GM21786 (cell line): ENCODE data around the gene DPEP2.
A peak's percentile ranks its signal among the peaks of the same experiment; 100 is the strongest.
"Not testable (repeated sequence)": the region's sequence is repeated elsewhere in the genome, so short reads cannot be mapped to it uniquely, and the experiment has no call there.

ENCODE experiments used
- ATAC-seq: cut with Tn5 transposase; IDR thresholded peaks from one replicate; pipeline ENCODE4 v1.9.1; 2021; ENCODE audit not compliant: unreplicated experiment

The DPEP2 gene

DNA sequence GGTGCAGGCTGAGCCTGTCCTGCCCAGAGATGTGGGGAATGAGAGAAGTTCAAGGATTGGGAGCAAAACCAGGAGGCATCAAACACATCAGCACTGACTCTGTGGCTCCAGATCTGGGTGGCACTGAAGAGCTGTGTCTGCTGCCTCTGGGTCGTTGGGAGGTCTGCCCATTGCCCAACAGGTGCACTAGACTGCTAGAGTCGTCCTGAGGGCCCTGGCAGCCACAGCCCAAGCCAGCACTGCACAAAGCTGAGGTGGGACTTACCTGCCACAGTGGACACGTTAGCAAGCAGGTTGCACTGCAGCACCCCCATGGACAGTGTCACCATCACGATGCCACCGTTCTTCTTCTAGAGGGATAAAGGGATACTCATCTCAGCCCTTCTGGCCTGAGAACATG is 22.3 kb downstream of the DPEP2 start:
- ATAC-seq = no peak

DNA sequence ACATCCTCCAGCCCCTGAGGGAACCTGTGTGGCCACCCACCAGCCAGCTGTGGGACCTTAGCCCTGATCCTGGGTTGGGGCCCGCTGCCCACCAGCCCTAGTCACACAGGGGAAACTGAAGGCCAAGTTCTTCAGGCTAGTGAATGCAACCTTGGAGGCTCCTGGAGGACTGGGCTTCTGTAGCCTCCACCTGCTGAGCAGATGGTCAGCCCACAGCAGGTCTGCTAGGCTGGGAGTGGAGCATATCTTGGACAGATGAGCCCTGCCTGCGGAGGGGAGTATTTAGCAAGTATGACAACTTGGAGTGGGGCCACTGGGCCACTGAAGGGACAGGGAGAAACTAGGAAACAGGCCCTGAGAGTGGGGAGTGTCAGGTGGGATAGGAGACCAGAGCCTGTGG is 23.1 kb downstream of the DPEP2 start:
- no peak for ATAC-seq

DNA sequence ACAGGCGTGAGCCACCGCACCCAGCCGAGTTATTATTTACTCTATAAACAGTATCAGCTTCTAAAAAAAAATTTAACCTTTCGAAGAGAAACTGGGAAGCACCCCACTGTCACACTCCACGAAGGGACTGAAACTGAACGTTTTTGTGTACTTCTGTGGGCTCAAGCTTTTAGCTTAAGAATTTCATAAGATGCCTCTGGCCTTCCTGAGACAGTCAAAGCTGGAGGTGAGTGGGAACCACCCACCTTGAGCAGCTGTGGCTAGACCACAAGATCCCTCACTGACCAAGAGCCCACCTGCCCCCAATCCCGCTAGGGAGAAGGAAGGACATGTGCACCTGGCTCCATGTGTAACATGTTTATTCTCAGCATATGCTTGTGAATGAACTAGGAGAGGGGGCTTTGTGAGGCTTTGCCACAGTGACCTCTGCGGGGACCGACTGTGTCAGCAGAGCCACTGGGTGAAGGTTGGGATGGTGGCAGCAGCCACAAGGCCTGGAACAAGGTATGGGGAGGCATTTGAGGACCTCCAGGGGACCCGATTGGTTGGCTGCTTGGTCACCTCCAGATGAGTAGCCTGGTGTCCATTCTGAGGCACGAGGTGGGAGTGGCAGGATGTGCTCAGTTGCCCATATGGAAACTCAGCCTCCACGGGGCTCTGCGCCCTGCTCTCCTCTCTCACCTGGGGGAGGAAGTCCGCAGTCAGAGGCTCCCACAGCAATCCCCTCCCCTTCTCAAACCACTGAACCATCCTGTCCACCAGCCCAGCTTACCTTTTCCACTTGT is 23.8 kb downstream of the DPEP2 start:
- ATAC-seq = no peak

DNA sequence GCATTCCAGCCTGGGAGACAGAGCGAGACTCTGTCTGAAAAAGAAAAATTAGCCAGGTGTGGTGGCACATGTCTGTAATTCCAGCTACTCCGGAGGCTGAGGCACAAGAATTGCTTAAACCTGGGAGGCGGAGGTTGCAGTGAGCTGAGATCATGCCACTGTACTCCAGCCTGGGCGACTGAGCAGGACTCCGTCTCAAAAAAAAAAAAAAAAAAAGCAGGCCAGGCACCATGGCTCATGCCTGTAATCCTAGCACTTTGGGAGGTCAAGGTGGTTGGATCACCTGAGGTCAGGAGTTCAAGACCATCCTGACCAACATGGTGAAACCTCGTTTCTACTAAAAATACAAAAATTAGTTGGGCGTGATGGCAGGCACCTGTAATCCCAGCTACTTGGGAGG is 27.0 kb downstream of the DPEP2 start:
- not testable (repeated sequence) for ATAC-seq

DNA sequence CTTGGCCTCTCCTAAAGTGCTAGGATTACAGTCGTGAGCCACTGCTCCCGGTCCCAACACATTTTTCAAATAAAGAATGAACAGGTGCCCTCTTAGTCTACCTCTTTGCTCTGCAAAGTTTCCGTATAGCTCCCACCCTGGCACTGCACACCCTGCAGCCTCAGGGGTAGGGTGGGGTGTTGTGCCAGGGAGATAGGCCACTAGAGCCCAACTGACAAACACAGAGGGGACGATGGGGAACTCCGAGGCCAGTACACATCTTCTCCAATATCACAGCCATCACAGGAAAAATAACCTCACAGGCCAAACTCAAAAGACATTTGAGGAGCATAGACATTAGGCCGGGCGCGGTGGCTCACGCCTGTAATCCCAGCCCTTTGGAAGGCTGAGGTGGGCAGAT is 28.2 kb downstream of the DPEP2 start:
- no peak for ATAC-seq

DNA sequence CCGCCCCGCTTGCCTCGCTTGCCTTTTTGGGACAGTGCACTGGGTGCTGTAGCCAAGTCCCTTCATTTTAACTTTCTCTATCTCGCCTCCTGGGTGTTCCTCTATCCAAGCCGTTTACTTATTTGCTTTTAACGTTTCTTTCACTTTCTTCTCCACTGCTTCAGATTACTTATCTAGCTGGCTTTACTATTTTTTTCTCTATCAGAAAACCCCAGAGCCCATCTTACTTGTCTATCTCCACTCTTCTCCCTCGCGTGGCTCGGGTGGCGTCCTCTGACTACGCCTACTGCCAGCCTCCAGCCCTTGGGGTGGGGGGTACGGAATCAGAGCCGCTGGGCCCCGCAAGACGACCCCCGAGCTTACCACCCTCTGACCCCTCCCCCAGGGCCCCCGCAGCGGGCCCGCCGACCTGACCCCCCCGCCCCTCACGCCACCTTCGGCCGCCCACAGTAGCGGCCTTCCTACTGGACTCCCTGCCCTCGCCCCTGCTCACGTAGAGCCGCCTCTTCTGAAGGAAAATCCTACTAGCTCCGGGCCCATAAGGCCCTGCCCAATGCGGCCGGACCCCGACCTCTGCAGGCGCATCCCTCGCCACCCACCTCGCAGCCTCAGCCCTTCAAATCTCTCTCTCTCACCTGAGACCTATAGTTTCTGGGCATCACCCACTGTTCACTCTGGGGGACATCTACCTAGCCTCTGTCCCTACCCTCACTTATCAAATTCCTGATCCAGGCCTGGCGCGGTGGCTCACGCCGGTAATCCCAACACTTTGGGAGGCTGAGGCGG is 29.8 kb downstream of the DPEP2 start:
- no peak for ATAC-seq

DNA sequence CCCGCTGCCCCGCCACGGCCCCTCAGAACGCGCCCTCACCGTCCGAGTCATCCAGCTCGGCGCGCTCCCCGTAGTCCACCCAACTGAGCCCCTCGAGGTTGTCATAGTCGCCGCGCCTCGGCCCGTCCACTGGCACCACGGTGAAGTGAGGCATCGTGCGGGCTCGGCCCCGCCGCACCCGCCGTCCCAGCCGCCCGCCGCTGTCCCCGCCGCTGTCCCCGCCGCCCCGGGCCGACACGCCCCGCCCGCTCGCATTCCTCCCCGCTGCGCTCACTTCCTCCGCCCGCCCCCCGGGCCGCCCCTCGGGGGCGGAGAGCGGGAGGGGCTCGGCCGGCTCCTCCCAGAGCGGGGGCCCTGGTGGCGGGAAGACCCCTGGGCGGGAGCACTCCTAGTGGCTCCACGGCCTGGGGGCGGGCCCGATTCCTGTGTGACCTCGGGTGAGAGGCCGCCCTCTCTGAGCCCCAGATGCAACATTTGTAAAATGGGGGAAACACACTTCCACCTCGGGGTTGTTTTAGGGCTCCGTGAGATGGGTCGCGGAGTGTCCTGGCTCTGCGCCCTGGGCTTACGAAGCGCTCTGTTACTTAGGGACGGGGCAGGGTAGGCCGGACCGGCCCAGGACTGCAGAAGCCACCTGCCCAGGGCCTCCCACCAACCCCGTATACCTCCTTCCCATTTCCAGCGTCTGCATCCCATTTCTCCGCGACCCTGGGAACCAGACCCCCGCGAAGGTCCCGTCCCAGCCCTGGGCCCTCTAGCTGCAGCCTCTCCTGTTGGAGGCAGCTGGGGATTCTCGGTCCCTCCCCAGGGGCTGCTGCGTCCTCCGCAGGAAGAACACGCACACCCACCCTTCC is 30.7 kb downstream of the DPEP2 start, which contains the start of gene SLC12A4:
Gene SLC12A4 (minus strand): TSS at position 238 of the 854 bp plus-strand sequence. CDS start 84 bp downstream, at position 154.
- peak; percentile 69 for ATAC-seq

DNA sequence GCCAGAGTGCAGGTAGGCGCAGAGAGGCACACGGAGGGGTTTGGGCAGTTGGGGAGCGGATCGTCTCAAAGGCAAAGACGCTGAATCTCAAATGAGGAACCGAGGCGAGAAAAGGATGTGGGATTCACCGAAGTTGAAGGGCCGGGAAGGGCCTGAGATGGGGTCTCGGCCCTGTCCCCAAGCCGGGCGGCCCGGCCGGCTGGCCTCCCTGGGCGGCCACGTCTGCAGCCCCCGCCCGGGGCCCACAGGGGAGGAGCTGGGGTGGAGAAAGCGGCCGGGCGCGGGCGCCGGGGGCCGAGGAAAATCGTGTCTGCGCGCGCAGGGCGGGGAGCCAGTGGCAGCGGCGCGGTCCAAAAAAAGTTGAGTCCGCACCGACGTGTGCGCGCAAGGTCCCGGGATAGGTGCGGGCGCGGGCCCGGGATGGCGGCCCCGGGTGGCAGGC is 31.3 kb downstream of the DPEP2 start:
- peak; percentile 17 for ATAC-seq

DNA sequence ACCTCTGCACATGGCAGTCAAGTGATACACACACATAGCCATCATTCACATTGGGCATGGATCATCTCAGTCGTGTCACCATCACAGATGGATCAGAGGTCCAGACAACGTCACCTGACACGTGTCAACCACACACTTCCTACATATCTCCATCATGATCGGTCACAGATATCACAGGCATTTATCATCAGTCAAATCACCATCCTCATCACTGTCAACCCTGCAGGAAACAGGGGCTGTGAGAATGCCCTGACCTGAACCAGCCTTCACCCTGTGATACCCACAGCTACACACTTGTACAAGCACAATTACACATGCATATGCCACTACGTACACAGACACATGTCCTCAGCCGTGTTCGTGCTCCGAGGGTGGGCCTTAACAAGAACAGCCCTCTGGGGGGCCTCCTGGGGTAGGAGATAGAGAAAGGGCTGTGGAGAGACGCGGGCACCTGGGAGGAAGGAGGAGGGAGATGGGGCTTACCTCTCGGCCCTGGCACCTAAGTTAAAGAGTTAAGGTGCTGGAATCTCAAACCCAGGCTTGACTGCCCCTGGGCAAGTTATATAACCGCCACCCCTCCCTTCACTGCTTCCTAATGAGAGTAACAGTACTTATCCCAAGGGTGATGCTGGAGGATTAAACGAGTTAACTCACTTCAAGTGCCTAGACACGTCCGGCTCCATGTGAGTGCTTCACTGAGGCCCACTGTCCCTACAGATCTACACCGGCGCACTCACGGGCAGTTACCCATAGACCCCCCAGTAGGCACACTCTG is 31.9 kb downstream of the DPEP2 start:
- no peak for ATAC-seq

DNA sequence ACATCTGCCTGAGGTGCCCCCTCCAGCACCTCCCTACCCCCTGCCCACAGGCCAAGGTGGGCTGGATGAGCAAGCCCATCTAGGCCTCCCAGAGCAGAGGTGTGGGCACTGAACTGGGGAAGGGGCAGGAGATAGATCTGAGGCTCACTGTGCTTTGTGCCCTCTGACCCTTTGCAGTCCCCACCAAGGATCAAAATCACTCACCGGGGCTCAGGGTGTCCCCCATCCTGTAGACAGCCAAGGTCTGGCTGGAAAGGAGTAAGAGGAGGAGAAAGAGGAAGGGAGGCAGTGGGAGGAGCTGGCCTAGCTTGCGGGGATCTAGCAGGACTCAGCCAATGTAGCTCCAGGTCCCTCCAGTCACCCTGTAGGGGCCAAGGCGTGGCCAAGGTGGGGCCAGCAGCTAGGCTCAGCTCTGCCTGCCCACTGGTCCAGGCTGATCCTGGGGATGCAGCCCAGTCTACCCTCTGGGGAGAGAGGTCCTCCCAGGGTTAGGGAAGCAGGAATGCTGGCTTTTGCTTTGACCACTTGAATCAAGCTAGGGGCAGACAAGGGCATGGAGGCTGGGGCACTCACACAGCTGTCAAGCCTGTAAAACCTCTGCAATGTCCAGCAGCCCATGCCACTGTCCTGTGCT is 32.6 kb downstream of the DPEP2 start:
- ATAC-seq = no peak

DNA sequence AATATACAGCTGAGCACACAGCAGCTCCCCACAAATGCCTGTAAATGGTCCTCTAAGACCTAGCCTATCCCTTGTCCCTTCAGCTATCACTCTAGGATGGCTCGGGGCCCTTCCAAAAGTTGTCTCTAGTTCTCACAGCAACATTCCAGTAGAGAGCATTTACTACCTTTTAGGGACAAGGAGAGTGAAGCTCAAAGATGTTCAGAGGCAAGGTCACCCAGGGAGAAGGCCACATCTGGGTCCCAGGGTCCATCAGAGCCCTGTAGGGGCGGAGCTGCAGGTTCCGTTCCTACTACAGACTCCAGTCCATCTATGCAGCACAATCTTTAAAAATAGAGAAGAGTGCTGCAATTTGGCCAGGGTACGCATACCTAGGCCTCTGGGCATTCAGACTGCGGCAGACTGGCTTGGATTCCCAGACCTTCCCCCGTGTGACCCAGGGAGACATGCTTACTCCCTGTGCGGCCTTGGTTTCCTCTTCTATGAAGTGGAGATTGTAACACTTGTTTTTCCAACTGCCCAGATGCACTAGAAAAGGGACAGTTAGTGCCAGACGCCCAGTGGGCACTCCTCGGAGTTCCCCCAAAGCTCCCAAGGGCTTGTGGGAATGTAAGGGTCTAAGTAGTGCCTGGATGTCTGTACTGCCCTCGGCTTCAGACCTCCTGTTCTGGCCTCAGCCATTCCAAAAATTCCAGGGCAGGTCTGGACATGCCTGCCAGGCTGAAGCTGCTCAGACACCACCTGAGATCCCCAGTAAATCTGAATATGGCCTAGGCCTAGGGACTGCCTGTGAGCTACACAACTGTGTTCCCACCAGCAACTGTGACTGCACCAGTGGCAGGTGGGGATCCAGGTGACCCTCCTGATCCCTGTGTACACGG is 33.4 kb downstream of the DPEP2 start:
- no peak for ATAC-seq

DNA sequence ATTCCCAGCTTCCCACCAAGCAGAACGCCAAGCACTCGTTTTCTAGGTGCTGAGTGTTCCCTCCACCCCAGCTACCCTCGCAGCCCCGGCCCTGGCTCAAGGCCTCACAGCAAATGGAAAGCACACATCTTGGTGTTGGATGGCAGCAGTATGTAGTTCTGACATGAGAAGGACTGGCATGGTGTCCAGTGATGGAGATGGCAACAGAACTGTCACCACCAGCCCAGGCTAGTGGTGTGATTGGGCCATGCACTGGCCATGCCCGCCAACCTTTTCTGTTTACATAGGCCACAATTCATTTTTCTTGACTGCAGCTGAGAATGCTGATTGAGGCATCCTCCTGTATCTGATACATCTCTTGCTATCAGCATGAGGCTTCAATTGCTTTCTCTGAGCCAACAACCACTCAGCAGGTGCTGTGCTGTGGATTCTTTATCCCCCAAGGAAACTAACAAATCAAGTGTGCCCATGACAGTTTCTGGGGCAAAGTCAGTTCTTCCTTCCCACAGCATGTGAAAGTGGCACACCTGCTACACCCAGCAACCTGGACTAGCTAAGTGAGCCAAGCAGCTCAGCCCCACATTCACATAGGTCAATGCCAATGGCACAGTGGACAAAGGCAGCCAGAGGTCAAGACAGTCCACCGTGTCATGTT is 34.7 kb downstream of the DPEP2 start:
- ATAC-seq = no peak

DNA sequence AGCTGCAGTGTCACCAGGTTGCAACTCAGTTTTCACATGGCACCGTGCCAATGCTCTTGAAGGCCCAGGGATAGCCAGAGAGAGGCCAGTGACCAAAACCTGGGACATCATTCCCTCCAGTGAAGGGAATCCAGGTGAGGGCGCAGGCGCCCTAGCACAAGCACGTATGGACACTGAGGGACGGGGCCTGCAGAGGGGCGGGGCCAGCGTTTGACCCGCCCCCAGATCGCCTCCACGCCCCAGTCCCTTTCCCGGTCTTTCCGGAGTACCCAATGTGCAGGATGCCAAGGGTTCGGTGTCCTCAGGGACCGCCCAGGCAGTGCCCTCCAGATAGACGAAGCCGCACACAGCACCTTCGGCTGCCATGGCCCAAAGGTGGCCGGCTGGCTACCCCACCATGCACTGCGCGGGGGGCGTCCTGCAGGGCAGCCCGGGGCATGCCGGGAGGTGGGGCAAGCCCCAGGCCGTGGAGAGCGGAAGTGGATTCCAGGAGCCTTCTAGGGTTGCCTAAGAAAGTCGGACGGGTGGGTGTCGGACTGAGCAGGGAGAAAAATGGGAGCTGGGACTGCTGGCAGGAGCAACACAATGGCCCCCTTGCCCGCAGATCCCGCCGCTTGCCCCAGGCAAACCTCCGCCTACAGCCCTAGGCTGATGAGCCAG is 35.5 kb downstream of the DPEP2 start:
- no peak for ATAC-seq

DNA sequence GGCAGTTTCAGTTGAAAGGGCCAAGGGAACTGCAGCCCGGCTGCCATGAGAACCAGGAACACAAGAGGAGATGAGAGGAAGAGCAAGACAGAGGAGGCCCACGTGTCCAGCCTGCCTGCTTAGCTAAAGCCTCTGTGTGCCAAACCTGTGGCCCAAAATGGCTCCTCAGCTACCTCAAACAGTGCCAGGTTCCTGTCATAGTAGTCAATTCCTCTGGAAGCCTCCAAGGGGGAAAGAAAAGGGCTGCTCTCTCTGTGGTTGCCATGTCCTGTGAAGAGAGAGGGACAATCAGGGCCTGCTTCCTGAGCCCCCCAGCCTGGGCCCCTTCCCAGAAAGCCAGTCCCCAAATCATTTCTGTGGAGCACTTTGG is 36.0 kb downstream of the DPEP2 start:
- ATAC-seq = no peak

DNA sequence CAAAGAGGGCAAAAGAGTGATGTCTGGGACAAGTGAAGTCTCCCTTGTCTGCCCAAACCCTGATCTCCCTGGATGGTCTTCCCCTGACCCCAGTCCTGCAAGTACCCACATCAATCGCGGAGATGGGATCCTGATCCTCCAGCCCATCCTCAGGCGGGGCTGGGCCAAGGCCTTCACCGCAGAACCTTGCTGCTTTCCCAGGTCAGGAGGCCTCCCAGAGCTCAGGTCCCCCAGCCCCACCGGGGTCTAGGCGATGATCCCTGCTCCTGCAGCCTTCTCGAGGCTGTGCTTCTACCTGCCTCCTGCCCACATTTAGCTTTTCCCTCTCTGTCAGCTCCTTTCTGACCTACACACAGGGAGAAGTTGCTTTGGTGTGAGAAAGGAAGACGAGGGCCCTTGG is 37.1 kb downstream of the DPEP2 start:
- ATAC-seq = no peak

DNA sequence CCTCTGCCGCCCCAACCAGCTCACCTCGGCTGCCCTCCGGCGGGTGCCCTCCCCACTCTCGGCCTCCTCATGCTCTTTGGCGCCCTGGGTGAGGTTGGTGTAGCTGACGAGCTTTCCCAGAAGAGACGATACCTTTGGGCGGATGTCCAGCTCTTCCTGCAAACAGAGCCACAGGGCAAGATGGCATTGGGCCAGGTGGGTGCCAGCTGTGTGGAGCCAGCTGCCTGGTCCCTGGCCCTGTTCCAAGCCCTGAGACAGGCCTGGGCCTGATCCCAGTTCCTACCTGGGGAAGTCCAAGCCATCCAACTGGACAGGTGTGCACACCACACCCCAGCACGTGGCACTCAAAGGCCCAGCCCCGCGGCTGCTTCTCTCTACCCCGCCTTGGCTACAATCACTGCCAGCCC is 37.7 kb downstream of the DPEP2 start:
- ATAC-seq = no peak

DNA sequence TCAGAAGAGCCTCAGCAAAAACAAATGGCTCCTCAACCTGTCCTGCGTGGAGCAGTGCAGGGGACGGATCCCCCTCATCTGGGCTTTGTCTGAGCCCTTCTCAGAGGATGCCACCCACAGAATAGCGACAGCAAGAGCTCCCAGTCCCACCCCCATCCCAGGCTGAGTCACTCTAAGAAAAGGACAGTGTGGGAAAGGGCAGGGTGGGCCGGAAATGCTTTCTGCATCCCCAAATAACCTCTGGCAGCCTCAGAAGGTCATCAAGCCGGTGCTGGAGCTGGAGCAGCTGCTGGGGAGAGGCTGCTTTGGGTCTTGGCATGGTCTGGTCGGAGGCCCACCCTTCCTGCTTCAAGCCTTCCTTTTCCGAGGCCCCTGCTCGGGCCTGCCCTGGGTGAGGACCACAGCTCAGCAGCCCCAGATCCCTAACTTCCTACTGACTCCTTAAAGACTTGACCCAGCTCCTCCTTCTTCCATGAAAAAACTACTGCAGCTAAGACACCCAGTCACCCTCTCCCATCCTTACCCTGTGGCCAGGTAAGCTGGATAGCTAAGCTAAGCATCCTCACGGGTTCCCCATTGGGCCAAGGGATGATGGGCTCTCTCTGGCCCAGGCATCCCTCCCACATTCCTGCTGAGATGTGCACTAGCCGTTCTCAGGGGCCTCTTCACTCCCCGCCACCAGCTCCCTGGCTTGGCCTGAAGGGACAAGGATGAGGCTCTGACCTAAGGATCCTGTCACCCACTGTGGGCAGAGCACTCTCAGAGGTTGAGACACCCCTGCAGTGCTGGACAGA is 39.6 kb downstream of the DPEP2 start:
- no peak for ATAC-seq
